HG02970 (cell line): ENCODE results near the gene TC2N.

Experiments used
- ATAC-seq: cut with Tn5 transposase; IDR thresholded peaks from one replicate; pipeline ENCODE4 v1.9.1; 2021; ENCODE audit warnings: mild to moderate bottlenecking, moderate library complexity, moderate number of reproducible peaks; ENCODE audit not compliant: unreplicated experiment, low FRiP score

TC2N gene

GRCh38 chr14:91731018-91731417 is 136.3 kb downstream of the TC2N start:
- no peak for ATAC-seq

GRCh38 chr14:91729756-91730155 is 137.6 kb downstream of the TC2N start:
- ATAC-seq = no peak
